Cardiac septum (tissue), 1 donor: Measurements from ENCODE around the gene CRISP1. TPM values are rescaled to one million over a fixed set of nuclear protein-coding genes. Genes with fewer than 3 reads are reported as not detected.
"Not testable (repeated sequence)": the region's sequence is repeated elsewhere in the genome, so short reads cannot be mapped to it uniquely, and the experiment has no call there.

Experiments
- DNase-seq: peaks from one replicate; pipeline ENCODE4 v3.0.0-alpha.2; 2020; ENCODE audit warnings: low spot score
- intact Hi-C: fragments of 100-400 bp; cut with DNase I; formaldehyde crosslinking; loops from one replicate; pipeline ENCODE4 v1.14.0; 2022
- long read RNA-seq: library from polyadenylated mRNA; unstranded; transcript quantifications from one replicate; pipeline ENCODE4 v2.0.0, GENCODE V29; 2021
- total RNA-seq: library from RNA; stranded (reverse); fragmentation: NEBNext Ultra II Directional; extraction: Animal tissue kit (Norgen Biotek cat#: 25700); gene quantifications from one replicate; pipeline ENCODE4 v1.2.1, GENCODE V29; 2021
- donor health status: DM: no; HTN: no; CAD: no.

Gene CRISP1, protein sequence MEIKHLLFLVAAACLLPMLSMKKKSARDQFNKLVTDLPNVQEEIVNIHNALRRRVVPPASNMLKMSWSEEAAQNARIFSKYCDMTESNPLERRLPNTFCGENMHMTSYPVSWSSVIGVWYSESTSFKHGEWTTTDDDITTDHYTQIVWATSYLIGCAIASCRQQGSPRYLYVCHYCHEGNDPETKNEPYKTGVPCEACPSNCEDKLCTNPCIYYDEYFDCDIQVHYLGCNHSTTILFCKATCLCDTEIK
- not detected for total RNA-seq
- long read RNA-seq: 0 reads

DNA sequence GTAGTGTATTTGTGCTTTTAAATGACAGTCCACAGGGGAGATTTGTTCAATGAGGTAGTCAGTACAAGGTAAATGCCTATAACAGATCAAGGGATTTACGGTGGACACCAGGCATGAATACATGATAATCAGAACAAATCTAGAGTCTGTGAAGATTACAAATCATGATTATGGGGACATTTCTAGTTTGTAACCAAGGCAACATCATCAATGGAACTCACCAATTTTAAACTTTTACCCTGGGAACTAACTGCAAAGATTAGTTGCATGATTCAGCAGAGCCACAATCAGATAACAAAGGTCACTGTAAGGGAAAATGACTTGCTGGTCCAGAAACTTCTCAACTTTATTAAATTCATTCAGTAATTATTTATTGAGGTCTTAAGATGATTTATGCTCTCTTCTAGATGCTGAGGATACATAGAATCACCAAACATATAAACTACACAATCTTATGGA is at the start of gene CRISP1:
Gene CRISP1 (minus strand): TSS at position 51 of the 459 bp plus-strand sequence. CDS start 9,135 bp downstream, outside the sequence.
- intact Hi-C loops: no loop called here
- no peak for DNase-seq

- intact Hi-C loops: no loop called here
- DNase-seq: peak; percentile 66
Measured at GRCh38 chr6:49915035-49915434, 48.7 kb upstream of the CRISP1 start.

- intact Hi-C loops: no loop called here
- no peak for DNase-seq
Measured at GRCh38 chr6:49913636-49914375, 47.5 kb upstream of the CRISP1 start.

GRCh38 chr6:49912196-49912595 is 45.9 kb upstream of the CRISP1 start:
- intact Hi-C loops: no loop called here
- DNase-seq: no peak

DNA sequence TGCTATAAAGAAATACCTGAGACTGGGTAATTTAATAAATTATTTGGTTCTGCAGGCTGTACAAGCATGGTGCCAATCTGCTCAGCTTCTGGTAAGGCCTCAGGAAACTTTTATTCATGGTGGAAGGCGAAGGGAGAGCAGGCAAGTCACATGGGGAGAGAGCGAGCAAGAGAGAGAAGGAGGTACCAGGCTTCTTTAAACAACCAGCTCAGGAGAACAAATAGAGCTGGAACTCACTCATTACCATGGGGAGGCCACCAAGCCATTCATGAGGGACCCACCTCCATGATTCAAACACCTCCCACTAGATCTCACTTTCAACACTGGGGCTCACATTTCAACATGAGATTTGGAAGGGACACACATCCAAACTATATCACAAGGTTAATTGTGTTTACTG is 44.9 kb upstream of the CRISP1 start:
- intact Hi-C loops: no loop called here
- DNase-seq: no peak

GRCh38 chr6:49909563-49909962 is 43.2 kb upstream of the CRISP1 start:
- no peak for DNase-seq
- intact Hi-C loops: no loop called here

DNA sequence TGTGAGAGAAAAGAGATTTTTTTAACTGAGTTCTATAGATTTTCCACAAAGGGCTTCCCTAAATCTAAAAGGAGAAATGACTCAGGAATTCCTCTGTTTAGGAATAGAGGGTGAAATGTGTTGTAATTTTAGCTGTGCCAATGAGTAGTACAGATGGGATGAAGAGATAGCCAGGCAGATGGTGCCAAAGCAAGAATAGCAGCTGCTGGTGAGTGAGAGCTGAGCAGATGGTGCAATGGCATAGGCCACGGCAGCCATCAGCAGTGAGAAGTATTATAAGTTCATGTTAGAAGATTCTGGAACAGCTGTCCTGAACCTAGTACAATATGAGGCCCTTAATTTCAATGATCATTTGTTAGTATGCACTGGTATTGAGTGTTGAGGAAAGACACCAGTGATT is 40.2 kb upstream of the CRISP1 start:
- intact Hi-C loops: no loop called here
- DNase-seq: no peak

DNA sequence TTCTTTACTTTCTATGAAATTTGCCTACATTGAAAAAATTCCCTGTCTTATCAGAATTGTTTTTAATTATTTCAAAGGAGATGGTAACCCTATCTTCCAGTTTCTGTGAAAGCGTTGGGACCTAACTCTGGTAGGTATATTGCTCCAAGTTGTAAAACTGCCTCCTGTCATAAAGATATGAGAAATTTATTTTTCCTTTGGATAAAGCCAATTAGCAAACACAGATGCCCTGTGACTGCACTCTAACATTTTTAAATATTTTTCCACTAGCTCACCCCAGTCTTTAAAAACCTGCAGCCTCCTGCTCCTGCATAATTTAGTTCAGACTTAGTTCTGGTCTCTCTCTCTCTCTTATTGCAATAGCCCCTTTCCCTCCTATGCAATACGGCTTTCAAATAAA is 39.0 kb upstream of the CRISP1 start:
- intact Hi-C loops: no loop called here
- no peak for DNase-seq

GRCh38 chr6:49902856-49903255 is 36.5 kb upstream of the CRISP1 start:
- no peak for DNase-seq
- intact Hi-C loops: no loop called here

DNA sequence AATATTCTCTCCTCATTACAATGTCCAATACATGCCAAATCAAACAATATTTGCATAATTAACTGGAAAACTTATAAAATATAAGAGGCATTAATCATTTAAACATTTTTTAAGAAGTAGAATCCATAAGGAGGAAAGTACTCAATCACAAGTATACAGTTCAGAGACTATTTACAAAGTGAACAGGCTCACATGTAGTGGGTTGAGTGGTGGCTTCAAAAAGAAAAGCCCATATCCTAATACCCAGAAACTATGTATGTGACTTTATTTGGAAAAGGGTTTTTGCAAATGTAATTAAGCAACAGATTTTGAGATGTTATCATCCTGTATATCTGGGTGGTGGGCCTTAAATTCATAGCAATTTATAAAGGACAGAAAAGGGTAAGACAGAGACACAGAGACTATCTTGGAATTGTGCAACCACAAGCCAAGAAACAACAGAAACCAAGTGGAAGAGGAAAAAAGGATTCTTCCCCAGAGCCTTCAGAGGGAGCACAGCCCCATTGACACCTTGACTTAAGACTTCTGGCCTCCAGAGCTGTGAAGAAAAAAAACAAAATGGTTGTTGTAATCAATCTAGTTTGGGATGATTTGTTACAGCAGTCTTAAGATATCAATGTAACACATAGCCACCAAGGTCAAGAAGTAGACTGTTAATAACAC is 32.7 kb upstream of the CRISP1 start:
- intact Hi-C loops: no loop called here

DNA sequence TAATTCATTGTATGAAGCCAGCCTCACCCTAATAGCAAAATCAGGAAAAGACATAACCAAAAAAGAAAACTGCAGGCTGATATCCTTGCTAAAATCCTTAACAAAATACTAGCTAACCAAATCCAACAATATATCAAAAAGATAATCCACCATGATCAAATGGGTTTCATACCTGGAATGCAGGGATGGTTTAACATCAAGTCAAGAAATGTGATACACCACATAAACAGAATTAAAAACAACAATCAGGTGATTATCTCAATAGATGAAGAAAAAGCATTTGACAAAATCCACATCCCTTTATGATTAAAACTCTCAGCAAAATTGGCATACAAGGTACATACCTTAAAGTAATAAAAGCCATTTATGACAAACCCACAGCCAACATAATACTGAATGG is 29.2 kb upstream of the CRISP1 start:
- DNase-seq, intact Hi-C loops: not testable (repeated sequence)

More for the DNA sequence above, 32.7 kb upstream of the CRISP1 start:
- no peak for DNase-seq

GRCh38 chr6:49892280-49892679 is 25.9 kb upstream of the CRISP1 start:
- intact Hi-C loops: no loop called here
- no peak for DNase-seq

DNA sequence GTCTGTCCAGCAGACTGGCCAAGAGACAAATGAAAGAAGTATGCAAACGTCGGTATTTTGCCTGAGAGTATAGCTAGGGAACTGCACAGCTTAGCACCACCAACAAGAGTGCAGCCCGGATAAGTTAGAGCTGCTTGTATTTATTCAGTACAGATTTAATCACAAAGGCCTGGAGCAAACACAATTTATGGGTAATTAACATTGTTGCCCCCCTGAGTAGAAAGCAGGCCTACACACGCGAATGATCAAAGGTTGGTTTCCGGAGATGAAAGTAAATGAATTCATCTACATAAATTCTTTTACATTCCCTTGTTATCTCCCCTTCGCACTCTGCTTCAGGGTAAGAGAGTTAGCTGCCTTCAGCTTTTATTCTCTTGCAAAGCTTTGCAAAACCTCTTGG is 24.7 kb upstream of the CRISP1 start:
- intact Hi-C loops: no loop called here
- no peak for DNase-seq

GRCh38 chr6:49888742-49889431 is 22.6 kb upstream of the CRISP1 start:
- DNase-seq: no peak
- intact Hi-C loops: no loop called here

- no peak for DNase-seq
- intact Hi-C loops: no loop called here
Measured at GRCh38 chr6:49868951-49869529, 2.7 kb upstream of the CRISP1 start.

GRCh38 chr6:49856282-49856681 is 10.1 kb downstream of the CRISP1 start:
- intact Hi-C loops: no loop called here
- DNase-seq: no peak

DNA sequence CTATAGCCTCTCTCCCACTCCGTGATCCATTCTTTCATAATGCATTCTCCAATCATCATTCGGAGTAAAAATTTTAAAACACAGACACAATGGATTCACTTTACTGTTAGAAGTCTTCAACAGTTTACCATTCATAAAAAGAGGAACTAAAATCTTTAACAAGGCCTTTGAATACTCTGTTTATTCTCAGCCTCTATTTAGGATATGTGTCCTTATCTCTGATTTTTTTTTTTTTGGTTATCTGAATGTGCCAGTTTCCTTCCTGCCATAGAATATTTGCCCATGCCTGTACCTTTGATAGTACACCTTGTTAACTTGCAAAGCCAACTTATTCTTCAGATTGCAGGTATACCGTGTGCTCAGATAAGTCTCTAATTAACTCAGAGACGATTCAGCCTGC is 11.1 kb downstream of the CRISP1 start:
- no peak for DNase-seq
- intact Hi-C loops: no loop called here

DNA sequence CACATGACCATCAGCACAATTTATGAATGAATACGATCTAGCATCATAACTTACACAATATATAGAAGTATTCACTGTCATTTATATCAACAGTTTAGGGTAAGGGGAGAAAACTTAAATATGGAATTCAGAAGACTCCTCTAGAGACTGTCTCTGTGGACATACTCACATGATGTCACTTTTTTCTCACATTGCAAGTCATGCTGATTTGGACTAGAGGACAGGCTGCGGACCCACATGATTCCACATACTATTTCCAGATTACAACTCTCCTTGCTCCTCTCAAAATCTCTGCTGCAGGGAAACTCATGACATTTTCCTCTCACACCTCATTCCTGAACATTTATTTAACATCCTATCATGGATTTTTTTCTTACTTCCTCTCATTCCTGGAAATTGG is 13.4 kb downstream of the CRISP1 start:
- intact Hi-C loops: no loop called here
- DNase-seq: no peak

DNA sequence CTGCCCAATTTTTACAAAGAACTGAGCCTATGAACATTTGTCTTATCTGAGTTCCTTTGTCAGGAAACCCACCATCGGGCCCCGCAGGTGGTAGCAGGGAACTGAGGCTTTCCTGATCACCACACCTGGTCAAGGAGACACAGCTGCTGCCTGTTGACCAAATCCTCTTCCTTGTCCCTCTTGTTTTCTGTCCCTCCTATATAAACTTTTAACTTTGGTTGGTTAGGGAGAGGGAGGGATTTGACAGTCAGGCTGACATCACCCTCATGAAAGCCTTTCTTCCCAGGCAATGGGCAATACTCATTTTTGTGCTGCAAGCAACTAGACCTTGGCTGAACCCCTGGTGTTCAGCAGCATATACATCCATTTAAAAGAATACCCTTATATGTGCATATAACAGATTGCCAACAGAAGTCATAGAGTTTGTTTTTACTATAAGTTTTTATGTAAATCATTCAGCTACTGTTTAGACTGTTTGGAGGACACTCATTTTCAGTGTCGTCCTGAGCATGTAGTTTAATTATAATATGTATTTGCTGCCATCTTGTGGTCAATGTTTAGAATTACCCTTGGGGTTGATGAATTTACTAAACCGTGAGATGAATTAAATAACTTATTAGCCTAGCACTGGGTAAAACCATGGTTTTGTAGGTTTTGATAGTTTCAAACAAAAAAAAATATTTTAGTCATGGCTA is 17.0 kb downstream of the CRISP1 start:
- intact Hi-C loops: no loop called here

More for the DNA sequence above, 17.0 kb downstream of the CRISP1 start:
- DNase-seq: no peak
